Caco-2 (cell line): ENCODE data around the gene CEP112. TPM values are rescaled to one million over a fixed set of nuclear protein-coding genes. Genes with fewer than 3 reads are reported as not detected.

Experiments
- BruUV-seq: library from RNA; stranded (reverse); fragments of 400-500 nt; replicated peaks from 2 replicates; lab custom pipeline; 2021; lab: Mats Ljungman, UMichigan
- CTCF ChIA-PET: fragments of 300-600 bp; sonication (Branson Sonifier 250); formaldehyde crosslinking; loops from one replicate; lab custom pipeline; 2022; ENCODE audit warnings: antibody characterized with exemption; lab: Charles Lee
- POLR2A ChIA-PET: fragments of 300-600 bp; sonication (Branson Sonifier 250); formaldehyde crosslinking; loops from one replicate; lab custom pipeline; 2022; ENCODE audit warnings: antibody characterized with exemption; lab: Charles Lee
- DNase-seq, 2 experiments: peaks; one replicate each; pipeline versions ENCODE4 v3.0.0 to v3.0.0-alpha.2; 2020 to 2022
- H3K27me3 ChIP-seq: replicated peaks from 2 replicates; pipeline ENCODE4 v1.6.0; 2011; ENCODE audit warnings: low read length; ENCODE audit not compliant: control insufficient read depth, insufficient read depth
- H3K36me3 ChIP-seq: 2 replicates; pipeline ENCODE4 v1.5.1; 2011; ENCODE audit warnings: low read length; ENCODE audit not compliant: control insufficient read depth, insufficient read depth
- H3K4me1 ChIP-seq: fragments of 250-450 bp; sonication (Bioruptor Pico); 2 replicates; pipeline ENCODE4 v1.5.1; 2020; ENCODE audit warnings: mild to moderate bottlenecking
- H3K4me3 ChIP-seq: 2 replicates; pipeline ENCODE4 v1.5.1; 2011; ENCODE audit warnings: low read depth, mild to moderate bottlenecking, control low read depth, low read length
- H3K9me3 ChIP-seq: fragments of 250-450 bp; sonication (Bioruptor Pico); 2 replicates; pipeline ENCODE4 v1.5.1; 2020; ENCODE audit warnings: mild to moderate bottlenecking, moderate library complexity
- H3K27ac Mint-ChIP-seq: one replicate; pipeline ENCODE4 v1.8.0; 2022; ENCODE audit warnings: mixed read lengths; ENCODE audit not compliant: unreplicated experiment
- H3K27me3 Mint-ChIP-seq: one replicate; pipeline ENCODE4 v1.8.0; 2022; ENCODE audit warnings: mixed read lengths; ENCODE audit not compliant: insufficient read depth, unreplicated experiment
- H3K36me3 Mint-ChIP-seq: one replicate; pipeline ENCODE4 v1.8.0; 2022; ENCODE audit warnings: mild to moderate bottlenecking, mixed read lengths; ENCODE audit not compliant: insufficient read depth, unreplicated experiment
- H3K4me1 Mint-ChIP-seq: one replicate; pipeline ENCODE4 v1.8.0; 2022; ENCODE audit warnings: low read depth, mixed read lengths; ENCODE audit not compliant: unreplicated experiment
- H3K4me3 Mint-ChIP-seq: one replicate; pipeline ENCODE4 v1.8.0; 2022; ENCODE audit warnings: mild to moderate bottlenecking, moderate library complexity, mixed read lengths; ENCODE audit not compliant: unreplicated experiment
- H3K9me3 Mint-ChIP-seq: one replicate; pipeline ENCODE4 v1.8.0; 2022; ENCODE audit warnings: mixed read lengths; ENCODE audit not compliant: unreplicated experiment
- CTCF ChIP-seq, 2 experiments: fragments of 200-600 bp in 1 of 2; IDR thresholded peaks; 1 replicate in 1 of 2; 2 replicates in 1 of 2; pipeline versions ENCODE4 v1.5.1 to v1.8.0; 2011 to 2022; ENCODE audit warnings: antibody characterized with exemption in 1 of 2, control low read depth in 1 of 2, inconsistent platforms in 1 of 2, low read depth in 1 of 2, low read length in 1 of 2, mild to moderate bottlenecking in 1 of 2, moderate library complexity in 1 of 2; ENCODE audit not compliant: insufficient read depth in 1 of 2, severe bottlenecking in 1 of 2, unreplicated experiment in 1 of 2
- intact Hi-C: fragments of 100-400 bp; cut with micrococcal nuclease; formaldehyde crosslinking; loops from one replicate; pipeline ENCODE4 v1.10.0; 2022; ENCODE audit not compliant: unreplicated experiment
- total RNA-seq: library from RNA; stranded (reverse); gene quantifications from 2 replicates; pipeline ENCODE4 v1.2.3, GENCODE V29; 2022

The CEP112 gene
- total RNA-seq, 1 experiment from 2014 or later = 4.7 TPM

- Mint-ChIP-seq H3K27me3 (no peaks in the 10 kb centered on the region), H3K4me3 (no peak overlapping the region), H3K9me3 (peaks cover 7% of the 10 kb centered on the region), H3K27ac (no peak overlapping the region), H3K36me3 (no peaks in the 10 kb centered on the region), H3K4me1 (peaks cover 9% of the 10 kb centered on the region)
- H3K36me3 ChIP-seq = no peaks in the 10 kb centered on the region
- no peaks in the 10 kb centered on the region for H3K27me3 ChIP-seq
- BruUV-seq = no TSS peak
- no peak for TF ChIP-seq CTCF (IDR thresholded peaks at IDR 0.05; ENCODE audit: insufficient read depth in 1 of 2, low read depth in 1 of 2, low read length in 1 of 2, severe bottlenecking in 1 of 2, unreplicated experiment in 1 of 2)
- H3K9me3 ChIP-seq = no peaks in the 10 kb centered on the region
- H3K4me3 ChIP-seq = no peak overlapping the region
- no peak for DNase-seq
- intact Hi-C loops = no loop called here
- ChIA-PET CTCF (interaction anchor here (1.0 kb wide), 1 partner anchor 18 kb away, joined by 3 read pairs; no protein-coding TSS in a partner anchor), POLR2A (no interaction called here)
- H3K4me1 ChIP-seq = peaks cover 13% of the 10 kb centered on the region
Measured at GRCh38 chr17:65704731-65705130, 487.2 kb downstream of the CEP112 start.

GRCh38 chr17:65703891-65704290 is 488.0 kb downstream of the CEP112 start:
- Mint-ChIP-seq H3K27me3 (no peaks in the 10 kb centered on the region), H3K4me3 (no peak overlapping the region), H3K36me3 (no peaks in the 10 kb centered on the region), H3K4me1 (peaks cover 18% of the 10 kb centered on the region), H3K27ac (no peak overlapping the region), H3K9me3 (peaks cover 12% of the 10 kb centered on the region)
- DNase-seq = no peak
- TF ChIP-seq CTCF (IDR thresholded peaks at IDR 0.05; ENCODE audit: insufficient read depth in 1 of 2, low read depth in 1 of 2, low read length in 1 of 2, severe bottlenecking in 1 of 2, unreplicated experiment in 1 of 2) = no peak
- no peaks in the 10 kb centered on the region for H3K9me3 ChIP-seq
- H3K36me3 ChIP-seq = no peaks in the 10 kb centered on the region
- H3K27me3 ChIP-seq = no peaks in the 10 kb centered on the region
- H3K4me1 ChIP-seq = peaks cover 16% of the 10 kb centered on the region
- no TSS peak for BruUV-seq
- H3K4me3 ChIP-seq = no peak overlapping the region
- intact Hi-C loops = no loop called here
- CTCF ChIA-PET = no interaction called here
- POLR2A ChIA-PET = no interaction called here

DNA sequence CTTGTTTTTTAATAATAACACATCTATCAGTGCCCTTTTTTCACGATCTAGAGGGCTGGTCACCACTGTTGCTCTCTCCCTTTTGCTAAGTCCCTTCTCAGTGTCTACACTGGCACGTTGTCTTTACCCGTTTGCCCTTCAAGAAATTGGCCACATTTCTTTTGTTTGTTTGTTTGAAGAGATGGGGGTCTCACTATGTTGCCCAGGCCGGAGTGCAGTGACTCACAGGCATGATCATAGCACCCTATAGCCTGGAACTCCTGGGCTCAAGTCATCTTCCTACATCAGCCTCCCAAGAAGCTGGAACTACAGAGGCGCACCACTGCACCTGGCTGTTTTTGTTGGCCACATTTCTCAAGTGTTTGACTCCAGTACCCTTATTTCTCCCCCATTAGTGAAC is 492.5 kb downstream of the CEP112 start:
- no TSS peak for BruUV-seq
- ChIA-PET CTCF (interaction anchor here (0.6 kb wide), 1 partner anchor 96 kb away, joined by 3 read pairs; no protein-coding TSS in a partner anchor), POLR2A (no interaction called here)
- no peaks in the 10 kb centered on the region for H3K9me3 ChIP-seq
- no peaks in the 10 kb centered on the region for H3K36me3 ChIP-seq
- Mint-ChIP-seq H3K4me3 (peak overlapping the region; percentile 17), H3K4me1 (peaks cover 19% of the 10 kb centered on the region), H3K36me3 (no peaks in the 10 kb centered on the region), H3K27ac (peak overlapping the region; percentile 77), H3K9me3 (peaks cover 12% of the 10 kb centered on the region), H3K27me3 (no peaks in the 10 kb centered on the region)
- H3K4me3 ChIP-seq = no peak overlapping the region
- H3K4me1 ChIP-seq = peaks cover 18% of the 10 kb centered on the region; the same call in 1 of the 2 replicates
- no peak for TF ChIP-seq CTCF (IDR thresholded peaks at IDR 0.05; ENCODE audit: insufficient read depth in 1 of 2, low read depth in 1 of 2, low read length in 1 of 2, severe bottlenecking in 1 of 2, unreplicated experiment in 1 of 2)
- intact Hi-C loops = loop anchor here (10.0 kb wide), 1 partner anchor 135 kb away; the partner anchor contains the start of gene AXIN2
- no peak for DNase-seq
- H3K27me3 ChIP-seq = no peaks in the 10 kb centered on the region
